ENCODE measurements around the gene C1QTNF12. TPM values are rescaled to one million over a fixed set of nuclear protein-coding genes. Genes with fewer than 3 reads are reported as not detected.

C1QTNF12 gene
- total RNA-seq, 2 donors from 2014 or later: 21.3 to 34.2 TPM

- DNase-seq: no peak
- Histone ChIP-seq H3K27me3 (peaks cover 31% of the 10 kb centered on the region), H3K4me1 (peaks cover 8% of the 10 kb centered on the region)
These were observed 8.4 kb downstream of the C1QTNF12 start for GRCh38 chr1:1237874-1238701.

GRCh38 chr1:1236945-1237873, 9.3 kb downstream of the C1QTNF12 start:
- Histone ChIP-seq H3K27ac (no peak overlapping the region), H3K4me3 (no peak overlapping the region), H3K4me1 (peaks cover 8% of the 10 kb centered on the region), H3K9me3 (no peaks in the 10 kb centered on the region), H3K27me3 (peaks cover 31% of the 10 kb centered on the region), H3K36me3 (no peaks in the 10 kb centered on the region), H3K9ac (ENCODE audit: low read depth in 2 of 2, low read length in 2 of 2) (no peak overlapping the region)
- no peak for DNase-seq
- intact Hi-C loops (cut with DNase I): no loop called here
- TF ChIP-seq CTCF (IDR thresholded peaks at IDR 0.05): no peak

More at GRCh38 chr1:1237874-1238701, 8.4 kb downstream of the C1QTNF12 start:
- H3K36me3 ChIP-seq: no peaks in the 10 kb centered on the region
- H3K27ac ChIP-seq: no peak overlapping the region
- no peaks in the 10 kb centered on the region for H3K9me3 ChIP-seq
- H3K9ac ChIP-seq (ENCODE audit: low read depth in 2 of 2, low read length in 2 of 2): no peak overlapping the region
- H3K4me3 ChIP-seq: no peak overlapping the region
- intact Hi-C loops (cut with DNase I): no loop called here
- no peak for TF ChIP-seq CTCF (IDR thresholded peaks at IDR 0.05)

GRCh38 chr1:1236176-1236763, 10.3 kb downstream of the C1QTNF12 start:
- Histone ChIP-seq H3K36me3 (no peaks in the 10 kb centered on the region), H3K27me3 (peaks cover 31% of the 10 kb centered on the region), H3K9ac (ENCODE audit: low read depth in 2 of 2, low read length in 2 of 2) (no peak overlapping the region), H3K4me1 (peaks cover 8% of the 10 kb centered on the region), H3K27ac (no peak overlapping the region), H3K9me3 (no peaks in the 10 kb centered on the region), H3K4me3 (no peak overlapping the region)
- intact Hi-C loops (cut with DNase I): no loop called here
- no peak for TF ChIP-seq CTCF (IDR thresholded peaks at IDR 0.05)
- no peak for DNase-seq

GRCh38 chr1:1235016-1235744, 11.3 kb downstream of the C1QTNF12 start:
- Histone ChIP-seq H3K27ac (no peak overlapping the region), H3K9ac (ENCODE audit: low read depth in 2 of 2, low read length in 2 of 2) (no peak overlapping the region), H3K4me3 (no peak overlapping the region), H3K27me3 (peaks cover 31% of the 10 kb centered on the region), H3K9me3 (no peaks in the 10 kb centered on the region), H3K4me1 (peaks cover 14% of the 10 kb centered on the region), H3K36me3 (no peaks in the 10 kb centered on the region)
- intact Hi-C loops (cut with DNase I): no loop called here
- DNase-seq: no peak
- no peak for TF ChIP-seq CTCF (IDR thresholded peaks at IDR 0.05)

All from colonic mucosa (tissue), 4 donors.